Brain microvascular endothelial cell (primary cell): ENCODE measurements around the gene PCDHGC3.

Experiments
- DNase-seq: peaks from one replicate; pipeline ENCODE4 v3.0.0-alpha.2; 2020
- H3K27ac ChIP-seq: fragments of 250-450 bp; sonication (Bioruptor Pico); 2 replicates; pipeline ENCODE4 v1.5.1; 2020; ENCODE audit warnings: mild to moderate bottlenecking, moderate library complexity
- H3K27me3 ChIP-seq: fragments of 250-450 bp; sonication (Bioruptor Pico); replicated peaks from 2 replicates; pipeline ENCODE4 v1.5.1; 2020; ENCODE audit warnings: mild to moderate bottlenecking
- H3K36me3 ChIP-seq: fragments of 250-450 bp; sonication (Bioruptor Pico); replicated peaks from 2 replicates; pipeline ENCODE4 v1.5.1; 2020; ENCODE audit warnings: mild to moderate bottlenecking
- H3K4me3 ChIP-seq: 2 replicates; pipeline ENCODE4 v1.5.1; 2011; ENCODE audit warnings: low read depth, mild to moderate bottlenecking, control low read depth, low read length, moderate library complexity
- in situ Hi-C: cut with HindIII; loops from 2 replicates; pipeline ENCODE4 v1.10.0; 2017; ENCODE audit warnings: low sequenced_read_pairs, low pct_ligation_motif_present
- TF ChIP-seq, protein P1 (sequence below): IDR thresholded peaks from 2 replicates; pipeline ENCODE4 v1.5.1; 2011; ENCODE audit warnings: low read depth, mild to moderate bottlenecking, moderate library complexity, low read length, control low read depth, inconsistent platforms; ENCODE audit errors: missing control alignments

PCDHGC3 gene

DNA sequence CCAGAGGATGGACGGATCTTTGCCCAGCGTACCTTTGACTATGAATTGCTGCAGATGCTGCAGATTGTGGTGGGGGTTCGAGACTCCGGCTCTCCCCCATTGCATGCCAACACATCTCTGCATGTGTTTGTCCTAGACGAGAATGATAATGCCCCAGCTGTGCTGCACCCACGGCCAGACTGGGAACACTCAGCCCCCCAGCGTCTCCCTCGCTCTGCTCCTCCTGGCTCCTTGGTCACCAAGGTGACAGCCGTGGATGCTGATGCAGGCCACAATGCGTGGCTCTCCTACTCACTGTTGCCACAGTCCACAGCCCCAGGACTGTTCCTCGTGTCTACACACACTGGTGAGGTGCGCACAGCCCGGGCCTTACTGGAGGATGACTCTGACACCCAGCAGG, 15.0 kb downstream of the PCDHGC3 start:
- in situ Hi-C loops = no loop called here
- Histone ChIP-seq H3K27ac (no peak overlapping the region), H3K36me3 (no peaks in the 10 kb centered on the region), H3K4me3 (no peak overlapping the region), H3K27me3 (no peaks in the 10 kb centered on the region)
- DNase-seq = no peak
- TF ChIP-seq, protein P1, sequence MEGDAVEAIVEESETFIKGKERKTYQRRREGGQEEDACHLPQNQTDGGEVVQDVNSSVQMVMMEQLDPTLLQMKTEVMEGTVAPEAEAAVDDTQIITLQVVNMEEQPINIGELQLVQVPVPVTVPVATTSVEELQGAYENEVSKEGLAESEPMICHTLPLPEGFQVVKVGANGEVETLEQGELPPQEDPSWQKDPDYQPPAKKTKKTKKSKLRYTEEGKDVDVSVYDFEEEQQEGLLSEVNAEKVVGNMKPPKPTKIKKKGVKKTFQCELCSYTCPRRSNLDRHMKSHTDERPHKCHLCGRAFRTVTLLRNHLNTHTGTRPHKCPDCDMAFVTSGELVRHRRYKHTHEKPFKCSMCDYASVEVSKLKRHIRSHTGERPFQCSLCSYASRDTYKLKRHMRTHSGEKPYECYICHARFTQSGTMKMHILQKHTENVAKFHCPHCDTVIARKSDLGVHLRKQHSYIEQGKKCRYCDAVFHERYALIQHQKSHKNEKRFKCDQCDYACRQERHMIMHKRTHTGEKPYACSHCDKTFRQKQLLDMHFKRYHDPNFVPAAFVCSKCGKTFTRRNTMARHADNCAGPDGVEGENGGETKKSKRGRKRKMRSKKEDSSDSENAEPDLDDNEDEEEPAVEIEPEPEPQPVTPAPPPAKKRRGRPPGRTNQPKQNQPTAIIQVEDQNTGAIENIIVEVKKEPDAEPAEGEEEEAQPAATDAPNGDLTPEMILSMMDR = no peak

DNA sequence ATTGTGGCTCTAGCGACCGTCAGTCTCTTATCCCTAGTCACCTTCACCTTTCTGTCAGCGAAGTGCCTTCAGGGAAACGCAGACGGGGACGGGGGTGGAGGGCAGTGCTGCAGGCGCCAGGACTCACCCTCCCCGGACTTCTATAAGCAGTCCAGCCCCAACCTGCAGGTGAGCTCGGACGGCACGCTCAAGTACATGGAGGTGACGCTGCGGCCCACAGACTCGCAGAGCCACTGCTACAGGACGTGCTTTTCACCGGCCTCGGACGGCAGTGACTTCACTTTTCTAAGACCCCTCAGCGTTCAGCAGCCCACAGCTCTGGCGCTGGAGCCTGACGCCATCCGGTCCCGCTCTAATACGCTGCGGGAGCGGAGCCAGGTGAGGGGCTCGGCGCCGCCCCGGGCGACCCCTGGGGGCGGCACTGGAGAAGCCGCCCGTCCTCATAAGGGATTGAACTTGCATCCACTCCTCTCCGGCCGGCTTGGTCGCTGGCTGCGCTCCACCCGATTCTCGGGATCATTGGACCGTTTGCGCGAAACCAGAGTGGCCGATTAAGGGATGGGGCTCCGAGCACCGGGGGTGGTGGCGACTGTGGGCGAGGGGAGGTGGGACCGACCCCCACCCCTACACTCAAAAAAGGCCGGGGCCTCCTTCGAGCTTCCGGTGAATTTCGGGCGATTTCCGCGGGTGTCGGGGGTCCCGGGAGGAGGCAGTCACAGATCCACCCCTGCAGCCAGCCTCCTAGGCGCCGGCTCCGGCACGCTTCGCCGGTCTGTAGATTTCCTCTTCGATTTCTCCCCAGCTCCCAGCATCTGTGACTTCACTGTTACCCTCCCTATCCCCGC, 15.8 kb downstream of the PCDHGC3 start:
- no peak overlapping the region for H3K4me3 ChIP-seq
- H3K27me3 ChIP-seq = no peaks in the 10 kb centered on the region
- H3K27ac ChIP-seq = no peak overlapping the region
- H3K36me3 ChIP-seq = no peaks in the 10 kb centered on the region
- no peak for DNase-seq
- in situ Hi-C loops = no loop called here
- TF ChIP-seq, protein P1 = no peak

DNA sequence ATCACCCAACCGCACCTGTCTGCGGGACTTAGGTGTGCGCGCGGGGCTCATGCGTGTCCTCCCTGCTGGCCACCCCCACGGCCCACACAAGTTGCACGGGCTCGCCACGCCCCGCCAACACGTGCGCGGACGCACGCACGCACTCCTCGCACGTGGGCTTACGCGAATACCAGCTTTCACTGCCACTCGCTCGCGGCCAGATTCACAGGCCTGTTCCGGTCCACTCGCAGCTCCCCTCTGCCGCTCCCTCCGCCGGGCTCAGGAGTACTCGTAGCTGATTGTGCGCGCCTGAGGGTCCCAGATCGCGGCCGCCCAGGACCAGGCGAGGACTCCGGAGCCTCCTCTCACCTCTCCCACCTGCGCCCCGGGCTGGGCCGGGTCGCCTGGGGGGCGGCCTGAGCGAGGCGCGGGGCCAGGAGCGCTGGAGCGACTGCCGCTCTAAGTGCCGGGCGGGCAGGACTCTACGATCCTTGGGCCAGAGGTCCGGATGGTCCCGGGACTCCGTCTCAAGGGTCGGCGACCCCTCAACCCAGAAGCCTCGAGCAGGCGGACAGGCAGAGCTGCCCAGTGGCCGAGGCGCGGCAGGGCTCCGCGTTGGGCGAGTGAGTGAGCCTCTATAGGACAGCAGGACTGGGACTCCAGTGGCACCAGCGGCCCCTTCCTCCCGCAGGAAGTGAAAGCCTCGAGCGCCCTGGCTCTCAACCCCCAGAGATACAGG, 16.6 kb downstream of the PCDHGC3 start:
- TF ChIP-seq, protein P1 = no peak
- no peak for DNase-seq
- no peak overlapping the region for H3K4me3 ChIP-seq
- in situ Hi-C loops = no loop called here
- no peaks in the 10 kb centered on the region for H3K27me3 ChIP-seq
- no peak overlapping the region for H3K27ac ChIP-seq
- no peaks in the 10 kb centered on the region for H3K36me3 ChIP-seq

DNA sequence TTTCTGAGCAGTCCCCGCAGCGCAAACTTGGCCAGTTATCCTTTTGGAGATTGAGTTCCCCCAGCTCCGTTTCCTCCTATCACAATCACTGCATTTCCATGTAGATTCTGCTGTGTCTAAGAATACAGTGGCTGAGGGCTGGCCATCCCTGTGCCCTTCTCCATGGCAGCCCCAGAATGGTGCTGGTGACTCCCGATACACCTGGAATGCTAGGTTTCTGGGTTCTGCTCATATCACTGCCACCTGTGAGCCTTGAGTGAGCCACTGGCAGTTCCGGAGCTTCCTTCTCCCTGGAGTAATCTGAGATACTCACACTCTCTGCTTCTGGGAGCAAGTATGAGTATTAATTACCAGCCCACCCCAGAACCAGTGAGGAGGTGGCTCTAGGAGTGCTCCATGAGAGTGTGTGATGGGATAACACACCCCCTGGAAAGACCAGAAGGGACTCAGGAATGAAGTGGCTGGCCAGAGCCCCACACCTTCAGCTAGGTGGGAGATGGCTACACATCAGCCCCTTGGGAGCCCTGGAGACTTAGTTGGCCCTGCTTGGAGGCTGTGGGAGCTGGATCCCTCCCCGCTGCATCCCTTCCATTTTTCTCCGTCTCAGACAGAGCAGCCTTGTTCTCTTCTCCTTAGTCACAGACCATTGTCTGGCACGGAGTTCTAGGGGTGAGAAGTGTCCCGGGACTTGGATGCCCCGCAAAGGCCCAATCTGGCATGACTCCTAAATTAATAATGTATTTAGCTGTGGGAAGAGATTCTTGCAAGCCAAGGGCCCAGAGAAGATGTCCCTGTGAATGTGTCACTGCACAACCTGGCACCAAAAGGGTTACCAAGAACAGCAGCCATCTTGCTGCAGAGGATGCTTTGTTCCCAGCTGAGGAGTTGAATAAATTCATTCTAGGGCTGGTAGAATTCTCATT, 18.0 kb downstream of the PCDHGC3 start:
- no peaks in the 10 kb centered on the region for H3K27me3 ChIP-seq
- peak overlapping the region; percentile 36 for H3K27ac ChIP-seq
- no peak overlapping the region for H3K4me3 ChIP-seq
- in situ Hi-C loops = no loop called here
- peaks cover 6% of the 10 kb centered on the region for H3K36me3 ChIP-seq
- TF ChIP-seq, protein P1 = no peak
- peak; percentile 53 for DNase-seq

DNA sequence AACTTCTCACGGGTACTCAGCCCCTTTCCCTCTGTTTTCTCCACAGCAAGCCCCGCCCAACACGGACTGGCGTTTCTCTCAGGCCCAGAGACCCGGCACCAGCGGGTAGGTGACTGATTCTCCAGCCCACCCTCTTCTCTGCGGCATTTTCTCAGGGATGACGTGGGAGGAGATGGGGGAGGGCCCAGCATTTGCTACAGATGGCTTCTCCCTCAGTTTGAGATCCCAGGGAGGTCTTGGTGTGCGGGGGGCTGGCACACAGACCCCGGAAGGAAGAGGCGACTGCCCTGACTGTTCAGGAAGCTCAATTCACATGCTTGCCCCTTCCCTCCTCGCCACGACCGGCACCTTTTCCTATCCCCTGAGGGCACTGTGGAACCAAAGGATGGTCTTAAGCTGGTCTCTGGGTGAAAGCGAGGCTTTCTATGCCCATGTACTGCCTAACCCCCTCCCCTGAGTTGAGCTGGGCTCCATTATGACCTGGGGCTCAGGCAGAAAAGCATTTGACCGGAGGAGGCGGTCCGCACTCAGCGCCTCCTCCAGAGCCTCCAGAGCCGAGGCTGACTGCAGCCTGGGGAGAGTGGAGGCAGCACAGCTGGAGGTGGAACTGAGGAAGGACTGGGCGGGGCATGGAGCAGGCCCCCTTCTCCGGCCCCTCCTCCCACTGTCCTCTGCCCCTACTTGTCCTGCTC, 19.1 kb downstream of the PCDHGC3 start:
- in situ Hi-C loops = no loop called here
- H3K36me3 ChIP-seq = peaks cover 6% of the 10 kb centered on the region
- DNase-seq = no peak
- no peaks in the 10 kb centered on the region for H3K27me3 ChIP-seq
- H3K4me3 ChIP-seq = peak overlapping the region; percentile 32
- TF ChIP-seq, protein P1 = no peak
- H3K27ac ChIP-seq = peak overlapping the region; percentile 25
